ENCODE results near the gene CYP39A1.

The CYP39A1 gene

DNA sequence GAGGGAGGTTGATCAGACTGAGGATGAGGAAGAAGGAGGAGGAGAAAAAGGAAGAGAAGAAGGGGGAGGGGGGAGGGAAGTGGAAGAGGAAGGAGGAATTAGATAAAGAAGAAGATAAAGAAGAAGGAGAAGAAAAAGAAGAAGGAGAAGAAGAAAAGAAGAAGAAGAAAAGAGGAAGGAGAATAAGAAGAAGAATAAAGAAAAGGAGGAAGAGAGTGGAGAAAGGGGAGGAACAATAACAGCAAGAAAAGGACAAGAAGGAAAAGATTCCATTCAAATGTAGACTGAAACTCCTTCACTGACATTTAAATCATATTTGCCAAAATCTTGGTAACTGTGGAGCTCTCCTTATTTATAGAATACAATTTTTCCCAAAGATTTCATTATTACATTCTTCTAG is 127.0 kb downstream of the CYP39A1 start:
- H3K27me3 ChIP-seq (ENCODE audit: insufficient read depth, poor library complexity, severe bottlenecking): no peaks in the 10 kb centered on the region
- no peak overlapping the region for H3K4me3 ChIP-seq (replicated peaks; ENCODE audit: insufficient read depth, low read length)
- no peak for DNase-seq (ENCODE audit: low read depth in 1 of 2, low spot score in 1 of 2)
- TF ChIP-seq, protein P1, sequence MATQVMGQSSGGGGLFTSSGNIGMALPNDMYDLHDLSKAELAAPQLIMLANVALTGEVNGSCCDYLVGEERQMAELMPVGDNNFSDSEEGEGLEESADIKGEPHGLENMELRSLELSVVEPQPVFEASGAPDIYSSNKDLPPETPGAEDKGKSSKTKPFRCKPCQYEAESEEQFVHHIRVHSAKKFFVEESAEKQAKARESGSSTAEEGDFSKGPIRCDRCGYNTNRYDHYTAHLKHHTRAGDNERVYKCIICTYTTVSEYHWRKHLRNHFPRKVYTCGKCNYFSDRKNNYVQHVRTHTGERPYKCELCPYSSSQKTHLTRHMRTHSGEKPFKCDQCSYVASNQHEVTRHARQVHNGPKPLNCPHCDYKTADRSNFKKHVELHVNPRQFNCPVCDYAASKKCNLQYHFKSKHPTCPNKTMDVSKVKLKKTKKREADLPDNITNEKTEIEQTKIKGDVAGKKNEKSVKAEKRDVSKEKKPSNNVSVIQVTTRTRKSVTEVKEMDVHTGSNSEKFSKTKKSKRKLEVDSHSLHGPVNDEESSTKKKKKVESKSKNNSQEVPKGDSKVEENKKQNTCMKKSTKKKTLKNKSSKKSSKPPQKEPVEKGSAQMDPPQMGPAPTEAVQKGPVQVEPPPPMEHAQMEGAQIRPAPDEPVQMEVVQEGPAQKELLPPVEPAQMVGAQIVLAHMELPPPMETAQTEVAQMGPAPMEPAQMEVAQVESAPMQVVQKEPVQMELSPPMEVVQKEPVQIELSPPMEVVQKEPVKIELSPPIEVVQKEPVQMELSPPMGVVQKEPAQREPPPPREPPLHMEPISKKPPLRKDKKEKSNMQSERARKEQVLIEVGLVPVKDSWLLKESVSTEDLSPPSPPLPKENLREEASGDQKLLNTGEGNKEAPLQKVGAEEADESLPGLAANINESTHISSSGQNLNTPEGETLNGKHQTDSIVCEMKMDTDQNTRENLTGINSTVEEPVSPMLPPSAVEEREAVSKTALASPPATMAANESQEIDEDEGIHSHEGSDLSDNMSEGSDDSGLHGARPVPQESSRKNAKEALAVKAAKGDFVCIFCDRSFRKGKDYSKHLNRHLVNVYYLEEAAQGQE (IDR thresholded peaks at IDR 0.05; ENCODE audit: insufficient replicate concordance, low read depth): no peak
- TF ChIP-seq POLR2AphosphoS5 (IDR thresholded peaks at IDR 0.05; ENCODE audit: low read depth): no peak
- no peak for TF ChIP-seq GABPA (IDR thresholded peaks at IDR 0.05; ENCODE audit: low read depth)
- TF ChIP-seq, protein P2, sequence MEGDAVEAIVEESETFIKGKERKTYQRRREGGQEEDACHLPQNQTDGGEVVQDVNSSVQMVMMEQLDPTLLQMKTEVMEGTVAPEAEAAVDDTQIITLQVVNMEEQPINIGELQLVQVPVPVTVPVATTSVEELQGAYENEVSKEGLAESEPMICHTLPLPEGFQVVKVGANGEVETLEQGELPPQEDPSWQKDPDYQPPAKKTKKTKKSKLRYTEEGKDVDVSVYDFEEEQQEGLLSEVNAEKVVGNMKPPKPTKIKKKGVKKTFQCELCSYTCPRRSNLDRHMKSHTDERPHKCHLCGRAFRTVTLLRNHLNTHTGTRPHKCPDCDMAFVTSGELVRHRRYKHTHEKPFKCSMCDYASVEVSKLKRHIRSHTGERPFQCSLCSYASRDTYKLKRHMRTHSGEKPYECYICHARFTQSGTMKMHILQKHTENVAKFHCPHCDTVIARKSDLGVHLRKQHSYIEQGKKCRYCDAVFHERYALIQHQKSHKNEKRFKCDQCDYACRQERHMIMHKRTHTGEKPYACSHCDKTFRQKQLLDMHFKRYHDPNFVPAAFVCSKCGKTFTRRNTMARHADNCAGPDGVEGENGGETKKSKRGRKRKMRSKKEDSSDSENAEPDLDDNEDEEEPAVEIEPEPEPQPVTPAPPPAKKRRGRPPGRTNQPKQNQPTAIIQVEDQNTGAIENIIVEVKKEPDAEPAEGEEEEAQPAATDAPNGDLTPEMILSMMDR (IDR thresholded peaks at IDR 0.05; ENCODE audit: insufficient read depth, low read length): no peak
- no peak for TF ChIP-seq SPI1 (IDR thresholded peaks at IDR 0.05; ENCODE audit: borderline replicate concordance, low read depth)
- H3K27ac ChIP-seq (replicated peaks): no peak overlapping the region

DNA sequence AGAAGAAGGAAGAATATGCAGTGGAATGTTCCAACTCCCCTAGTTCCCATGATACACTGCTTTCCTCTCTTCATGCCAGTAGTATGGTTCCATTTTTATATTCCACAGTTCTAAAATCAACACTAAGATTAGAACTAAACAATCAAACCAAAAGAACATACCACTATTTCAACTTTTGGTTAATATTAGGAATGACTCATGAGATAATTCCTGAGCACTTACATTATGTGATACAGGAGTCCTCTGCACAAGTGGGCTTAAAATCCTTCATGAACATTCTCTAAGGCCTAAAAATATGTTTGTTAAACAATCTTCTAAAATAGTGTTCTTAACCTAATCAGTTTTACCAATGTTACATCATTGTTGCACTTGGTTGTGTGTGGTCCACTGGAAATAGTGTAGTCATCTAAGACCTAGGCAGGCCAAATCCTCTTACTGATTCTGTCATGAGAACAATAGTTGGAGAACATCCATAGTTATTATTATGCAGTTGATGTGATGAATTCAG is 131.1 kb downstream of the CYP39A1 start:
- TF ChIP-seq, protein P2 (IDR thresholded peaks at IDR 0.05; ENCODE audit: insufficient read depth, low read length): no peak
- TF ChIP-seq SPI1 (IDR thresholded peaks at IDR 0.05; ENCODE audit: borderline replicate concordance, low read depth): no peak
- TF ChIP-seq POLR2AphosphoS5 (IDR thresholded peaks at IDR 0.05; ENCODE audit: low read depth): no peak
- no peak for TF ChIP-seq GABPA (IDR thresholded peaks at IDR 0.05; ENCODE audit: low read depth)
- TF ChIP-seq, protein P1 (IDR thresholded peaks at IDR 0.05; ENCODE audit: insufficient replicate concordance, low read depth): no peak
- Histone ChIP-seq H3K27ac (replicated peaks) (no peak overlapping the region), H3K4me3 (replicated peaks; ENCODE audit: insufficient read depth, low read length) (no peak overlapping the region), H3K27me3 (ENCODE audit: insufficient read depth, poor library complexity, severe bottlenecking) (no peaks in the 10 kb centered on the region)
- no peak for DNase-seq (ENCODE audit: low read depth in 1 of 2, low spot score in 1 of 2)

DNA sequence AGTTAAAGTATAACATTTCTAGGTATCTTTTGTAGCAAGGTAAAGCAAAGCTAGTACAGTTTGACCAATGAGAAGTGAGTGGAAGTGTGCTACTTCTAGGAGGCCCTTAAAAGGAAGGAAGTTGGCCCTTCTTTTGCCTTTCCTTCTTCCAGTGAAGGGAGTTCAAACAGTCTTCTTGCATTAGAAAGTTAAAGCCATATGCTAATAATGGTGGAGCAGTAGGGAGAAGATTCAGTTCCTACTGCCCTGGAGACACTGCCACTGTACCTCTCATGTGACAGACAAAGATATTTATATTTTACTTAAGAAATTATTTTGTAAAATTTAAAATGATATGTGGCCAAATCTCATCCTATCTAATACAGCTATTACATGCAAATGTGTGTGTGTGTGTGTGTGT is 135.4 kb downstream of the CYP39A1 start:
- Histone ChIP-seq H3K27ac (replicated peaks) (no peak overlapping the region), H3K4me3 (replicated peaks; ENCODE audit: insufficient read depth, low read length) (no peak overlapping the region), H3K27me3 (ENCODE audit: insufficient read depth, poor library complexity, severe bottlenecking) (no peaks in the 10 kb centered on the region)
- no peak for DNase-seq (ENCODE audit: low read depth in 1 of 2, low spot score in 1 of 2)
- TF ChIP-seq GABPA (IDR thresholded peaks at IDR 0.05; ENCODE audit: low read depth): no peak
- no peak for TF ChIP-seq SPI1 (IDR thresholded peaks at IDR 0.05; ENCODE audit: borderline replicate concordance, low read depth)
- TF ChIP-seq, protein P2 (IDR thresholded peaks at IDR 0.05; ENCODE audit: insufficient read depth, low read length): no peak
- TF ChIP-seq, protein P1 (IDR thresholded peaks at IDR 0.05; ENCODE audit: insufficient replicate concordance, low read depth): no peak
- TF ChIP-seq POLR2AphosphoS5 (IDR thresholded peaks at IDR 0.05; ENCODE audit: low read depth): no peak

All from HL-60 (cell line).